Measurements from ENCODE around the gene ADM. TPM values are rescaled to one million over a fixed set of nuclear protein-coding genes. Genes with fewer than 3 reads are reported as not detected.

The ADM gene
- polyA plus RNA-seq, 3 donors, result 9.5 to 224 (median 20.0) TPM

DNA sequence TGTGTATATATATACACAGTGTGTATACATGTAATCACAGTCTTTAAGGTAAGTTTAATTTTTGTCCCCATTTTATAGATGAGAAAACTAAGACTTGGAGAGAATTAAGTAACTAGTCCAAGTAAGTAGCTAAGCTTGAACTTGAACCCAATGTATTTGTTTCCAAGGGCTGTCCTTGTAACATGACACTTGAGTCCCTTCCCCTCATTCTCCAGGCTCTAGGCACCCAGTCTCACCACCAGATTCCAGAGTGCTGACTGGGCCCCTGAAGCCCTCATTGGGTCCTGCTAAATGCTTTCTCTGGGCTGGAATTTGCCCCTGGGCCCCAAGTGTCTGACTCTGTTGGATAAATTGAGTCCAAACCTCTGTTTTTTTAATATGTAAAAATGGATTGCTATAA lies 45.5 kb downstream of the ADM start:
- no peak overlapping the region for H3K4me3 ChIP-seq (replicated peaks in 1 of 3; ENCODE audit: low read depth in 2 of 3, low read length in 3 of 3)
- no peaks in the 10 kb centered on the region for H3K27me3 ChIP-seq (ENCODE audit: control insufficient read depth in 2 of 2, insufficient read depth in 2 of 2, low read length in 2 of 2)
- Mint-ChIP-seq H3K4me1 (no peaks in the 10 kb centered on the region), H3K9me3 (peaks cover 0 to 2% (median 0%) of the 10 kb centered on the region in 7 donors), H3K4me3 (no peak overlapping the region), H3K36me3 (no peaks in the 10 kb centered on the region), H3K27ac (no peak overlapping the region), H3K27me3 (ENCODE audit: low read depth in 3 of 3) (peaks cover 3% of the 10 kb centered on the region in 3 donors)
- no peak for DNase-seq
- H2AFZ ChIP-seq (ENCODE audit: insufficient read depth, low read depth, low read length, poor library complexity, severe bottlenecking), result no peak overlapping the region
- no peak overlapping the region for H3K9ac ChIP-seq (ENCODE audit: insufficient read depth, low read length, poor library complexity, severe bottlenecking)
- no peaks in the 10 kb centered on the region for H3K9me3 ChIP-seq (replicated peaks in 1 of 2; ENCODE audit: control insufficient read depth in 1 of 2, insufficient read depth in 1 of 2, low read length in 2 of 2)
- H3K79me2 ChIP-seq (ENCODE audit: insufficient read depth, low read length), result no peaks in the 10 kb centered on the region
- no peaks in the 10 kb centered on the region for H4K20me1 ChIP-seq (ENCODE audit: insufficient read depth, low read length)
- H3K4me2 ChIP-seq (replicated peaks; ENCODE audit: extremely low read depth, low read length, poor library complexity, severe bottlenecking), result no peak overlapping the region
- TF ChIP-seq, protein P1, sequence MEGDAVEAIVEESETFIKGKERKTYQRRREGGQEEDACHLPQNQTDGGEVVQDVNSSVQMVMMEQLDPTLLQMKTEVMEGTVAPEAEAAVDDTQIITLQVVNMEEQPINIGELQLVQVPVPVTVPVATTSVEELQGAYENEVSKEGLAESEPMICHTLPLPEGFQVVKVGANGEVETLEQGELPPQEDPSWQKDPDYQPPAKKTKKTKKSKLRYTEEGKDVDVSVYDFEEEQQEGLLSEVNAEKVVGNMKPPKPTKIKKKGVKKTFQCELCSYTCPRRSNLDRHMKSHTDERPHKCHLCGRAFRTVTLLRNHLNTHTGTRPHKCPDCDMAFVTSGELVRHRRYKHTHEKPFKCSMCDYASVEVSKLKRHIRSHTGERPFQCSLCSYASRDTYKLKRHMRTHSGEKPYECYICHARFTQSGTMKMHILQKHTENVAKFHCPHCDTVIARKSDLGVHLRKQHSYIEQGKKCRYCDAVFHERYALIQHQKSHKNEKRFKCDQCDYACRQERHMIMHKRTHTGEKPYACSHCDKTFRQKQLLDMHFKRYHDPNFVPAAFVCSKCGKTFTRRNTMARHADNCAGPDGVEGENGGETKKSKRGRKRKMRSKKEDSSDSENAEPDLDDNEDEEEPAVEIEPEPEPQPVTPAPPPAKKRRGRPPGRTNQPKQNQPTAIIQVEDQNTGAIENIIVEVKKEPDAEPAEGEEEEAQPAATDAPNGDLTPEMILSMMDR (IDR thresholded peaks at IDR 0.05), result no peak
- intact Hi-C loops (cut with micrococcal nuclease), result no loop called here
- no peaks in the 10 kb centered on the region for H3K4me1 ChIP-seq (ENCODE audit: control insufficient read depth in 1 of 2, insufficient read depth in 2 of 2, low read length in 2 of 2)
- no peak overlapping the region for H3K27ac ChIP-seq (ENCODE audit: low read depth in 1 of 2, low read length in 2 of 2)
- H3K36me3 ChIP-seq (replicated peaks in 1 of 2; ENCODE audit: control insufficient read depth in 1 of 2, insufficient read depth in 2 of 2, low read length in 2 of 2), result no peaks in the 10 kb centered on the region

DNA sequence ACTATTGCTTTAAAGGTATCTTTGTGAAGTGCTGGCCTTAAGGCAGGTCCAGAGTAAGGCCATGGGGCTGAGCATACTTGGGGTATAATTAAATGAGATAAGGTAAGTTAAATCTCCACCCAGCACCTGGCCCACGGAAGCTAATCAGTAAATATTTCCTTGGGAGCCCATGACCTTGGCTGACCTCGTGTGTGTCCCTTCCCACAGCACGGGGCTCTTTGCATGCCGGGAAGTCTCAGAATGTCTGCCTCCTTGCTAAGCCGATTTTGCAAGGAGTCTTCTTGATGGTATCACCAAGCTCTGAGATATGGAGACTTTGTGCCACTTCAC lies 46.5 kb downstream of the ADM start:
- 92% methylated on average over 5 of the region's 5 CpGs for WGBS (ENCODE audit: insufficient coverage)
- TF ChIP-seq, protein P1 (IDR thresholded peaks at IDR 0.05), result no peak
- no peak overlapping the region for H3K27ac ChIP-seq (ENCODE audit: low read depth in 1 of 2, low read length in 2 of 2)
- Mint-ChIP-seq H3K27ac (no peak overlapping the region), H3K36me3 (no peaks in the 10 kb centered on the region), H3K4me3 (no peak overlapping the region), H3K27me3 (ENCODE audit: low read depth in 3 of 3) (peaks cover 0 to 3% (median 3%) of the 10 kb centered on the region in 3 donors), H3K4me1 (no peaks in the 10 kb centered on the region), H3K9me3 (peaks cover 0 to 2% (median 0%) of the 10 kb centered on the region in 7 donors)
- no peaks in the 10 kb centered on the region for H3K36me3 ChIP-seq (replicated peaks in 1 of 2; ENCODE audit: control insufficient read depth in 1 of 2, insufficient read depth in 2 of 2, low read length in 2 of 2)
- intact Hi-C loops (cut with micrococcal nuclease), result no loop called here
- H3K4me3 ChIP-seq (replicated peaks in 1 of 3; ENCODE audit: low read depth in 2 of 3, low read length in 3 of 3), result no peak overlapping the region
- no peaks in the 10 kb centered on the region for H3K27me3 ChIP-seq (ENCODE audit: control insufficient read depth in 2 of 2, insufficient read depth in 2 of 2, low read length in 2 of 2)
- no peak overlapping the region for H2AFZ ChIP-seq (ENCODE audit: insufficient read depth, low read depth, low read length, poor library complexity, severe bottlenecking)
- no peaks in the 10 kb centered on the region for H3K79me2 ChIP-seq (ENCODE audit: insufficient read depth, low read length)
- no peak for DNase-seq
- no peak overlapping the region for H3K4me2 ChIP-seq (replicated peaks; ENCODE audit: extremely low read depth, low read length, poor library complexity, severe bottlenecking)
- H3K9ac ChIP-seq (ENCODE audit: insufficient read depth, low read length, poor library complexity, severe bottlenecking), result no peak overlapping the region
- H4K20me1 ChIP-seq (ENCODE audit: insufficient read depth, low read length), result no peaks in the 10 kb centered on the region
- no peaks in the 10 kb centered on the region for H3K4me1 ChIP-seq (ENCODE audit: control insufficient read depth in 1 of 2, insufficient read depth in 2 of 2, low read length in 2 of 2)
- no peaks in the 10 kb centered on the region for H3K9me3 ChIP-seq (replicated peaks in 1 of 2; ENCODE audit: control insufficient read depth in 1 of 2, insufficient read depth in 1 of 2, low read length in 2 of 2)

All from CD14-positive monocyte (primary cell).